HG02588 (cell line): ENCODE data around the gene SHROOM2.
"Not testable (repeated sequence)": the region's sequence is repeated elsewhere in the genome, so short reads cannot be mapped to it uniquely, and the experiment has no call there.

ENCODE experiments used
- ATAC-seq: cut with Tn5 transposase; IDR thresholded peaks from one replicate; pipeline ENCODE4 v1.9.1; 2021; ENCODE audit warnings: mild to moderate bottlenecking, moderate library complexity; ENCODE audit not compliant: unreplicated experiment

Gene SHROOM2

GRCh38 chrX:9829308-9830267 lies 43.4 kb downstream of the SHROOM2 start:
- ATAC-seq = peak; percentile 94

DNA sequence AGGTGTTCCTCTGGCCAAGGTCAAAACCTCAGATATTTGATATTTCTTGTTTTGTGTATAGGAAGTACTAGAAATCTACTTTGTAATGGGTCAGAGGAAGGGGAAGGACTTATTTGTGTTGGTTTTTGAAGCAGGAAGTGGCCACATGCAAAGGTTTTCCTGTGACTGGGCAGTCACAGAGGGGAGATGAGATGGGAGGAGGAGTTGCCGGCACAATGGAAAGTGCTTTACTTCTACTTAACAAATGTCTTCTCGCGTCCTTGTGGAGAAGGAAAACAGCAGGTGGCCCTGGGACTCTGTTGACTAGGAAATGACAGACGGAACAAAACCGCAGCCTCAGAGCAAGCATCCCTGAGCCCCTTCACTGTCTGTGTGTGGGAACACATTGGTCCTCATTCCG lies 46.6 kb downstream of the SHROOM2 start:
- ATAC-seq = no peak

DNA sequence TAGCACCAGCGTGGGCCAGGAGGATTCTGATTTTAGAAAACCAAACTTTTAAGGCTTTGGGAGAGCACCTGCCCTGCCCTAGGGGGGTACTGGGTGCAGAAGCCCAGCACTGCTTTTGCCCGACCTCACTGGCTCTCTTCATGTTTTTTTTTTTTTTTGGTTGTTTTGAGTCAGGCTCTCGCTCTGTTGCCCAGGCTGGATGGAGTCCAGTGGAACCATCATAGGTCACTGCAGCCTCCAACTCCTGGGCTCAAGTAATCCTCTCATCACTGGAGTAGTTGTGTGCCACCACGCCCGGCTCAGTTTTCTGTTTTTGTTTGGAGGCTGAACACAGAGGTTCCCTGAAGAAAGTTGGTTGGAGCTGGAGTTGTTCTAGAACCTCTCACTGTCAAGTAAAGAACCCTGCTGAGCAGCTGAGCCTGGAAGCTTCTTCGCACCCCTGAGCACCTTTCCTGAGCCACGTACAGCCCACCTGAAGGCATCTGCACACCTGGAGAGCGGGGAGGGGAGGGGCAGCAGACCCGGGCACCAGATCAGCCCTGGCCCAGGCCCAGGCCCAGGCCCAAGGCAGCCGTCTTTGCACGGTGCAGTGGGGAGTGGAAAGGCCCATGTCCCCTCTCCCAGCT lies 49.5 kb downstream of the SHROOM2 start:
- ATAC-seq = no peak

DNA sequence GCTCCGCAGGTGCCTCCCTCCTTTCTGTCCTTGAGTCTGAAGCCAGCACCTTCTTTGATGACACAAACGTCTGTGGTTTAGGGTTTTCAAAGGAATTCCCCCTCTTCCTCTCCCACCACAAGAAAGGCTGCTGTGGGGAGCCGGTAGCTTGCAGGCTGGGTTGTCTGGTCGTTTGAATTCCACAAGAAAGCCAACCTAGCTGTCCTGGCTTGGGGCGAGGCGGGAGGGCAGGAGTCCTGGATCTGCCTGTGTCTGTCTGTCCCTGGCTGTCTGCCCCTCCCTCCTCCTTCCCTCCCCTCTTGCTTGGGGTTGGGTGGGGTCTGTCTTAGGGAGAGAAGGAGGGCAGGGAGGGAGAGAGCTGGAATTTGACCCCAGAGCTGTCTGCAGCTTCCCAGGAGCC lies 56.3 kb downstream of the SHROOM2 start:
- no peak for ATAC-seq

DNA sequence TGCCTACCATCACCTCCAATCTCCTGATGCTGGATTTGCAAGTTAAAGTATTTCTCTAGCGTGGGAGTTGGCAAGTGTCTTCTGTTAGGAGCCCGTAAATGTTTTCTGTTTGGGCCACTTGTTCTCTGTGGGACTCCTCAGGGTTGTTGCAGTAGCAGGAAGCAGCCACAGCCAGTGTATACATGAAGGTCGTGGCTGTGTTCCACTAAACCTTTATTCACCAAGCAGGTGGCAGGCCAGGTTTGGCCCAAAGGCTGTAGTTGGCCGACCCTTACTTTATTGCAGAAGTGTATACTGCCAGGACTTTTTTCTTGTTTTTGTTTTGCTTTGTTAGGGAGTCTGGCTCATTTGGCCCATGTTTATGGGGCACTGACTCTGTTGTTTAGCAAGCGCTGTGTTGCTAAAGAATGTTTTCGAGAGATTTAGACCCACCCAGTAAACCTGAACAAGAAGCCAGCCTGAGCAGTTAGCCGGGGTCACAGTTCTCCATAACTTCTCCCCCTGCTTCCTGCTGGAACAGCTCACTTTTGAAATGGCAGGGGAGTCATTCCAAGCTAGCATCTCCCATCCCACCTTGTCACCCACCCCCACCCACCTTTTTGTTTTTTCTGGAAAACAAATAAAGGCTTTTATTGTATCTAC lies 58.8 kb downstream of the SHROOM2 start:
- no peak for ATAC-seq

- no peak for ATAC-seq
Observed at GRCh38 chrX:9845578-9845952, 59.3 kb downstream of the SHROOM2 start.

DNA sequence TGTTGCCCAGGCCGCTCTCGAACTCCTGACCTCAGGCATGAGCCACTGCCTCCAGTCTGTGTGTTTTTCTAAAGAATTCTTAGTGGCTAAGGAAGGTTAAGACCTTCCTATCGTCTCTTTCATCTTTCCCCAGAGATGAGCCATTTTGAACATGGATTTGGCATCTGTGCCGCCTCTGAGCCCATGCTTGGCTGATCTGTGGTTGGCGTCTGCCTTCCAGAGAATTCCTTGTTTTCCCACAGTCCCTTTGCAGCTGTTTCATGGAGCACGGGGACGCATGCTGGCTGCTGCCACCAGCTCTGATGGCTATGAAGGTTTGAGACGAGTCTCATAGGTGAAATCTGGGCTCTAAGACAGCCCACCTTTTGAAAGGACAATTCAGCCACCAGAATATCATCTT lies 60.4 kb downstream of the SHROOM2 start:
- ATAC-seq = no peak

DNA sequence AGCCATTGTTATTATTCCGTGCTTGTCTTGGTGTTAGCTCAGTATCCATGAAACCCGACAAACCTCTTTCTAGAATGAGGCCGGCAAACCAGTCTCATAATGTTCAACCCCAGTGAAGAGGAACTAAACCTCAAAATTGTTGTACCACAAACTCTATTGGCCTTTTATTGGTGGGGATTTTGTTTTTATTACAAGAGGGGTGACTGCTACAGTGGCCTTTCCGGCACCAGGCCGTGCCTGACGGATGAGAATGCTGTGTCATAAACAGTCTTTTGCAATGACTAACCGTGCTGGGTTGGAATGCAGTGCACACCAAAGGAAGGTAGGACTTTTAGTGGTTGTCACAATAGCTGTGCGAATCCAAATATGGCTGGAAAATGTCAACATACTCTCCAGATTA lies 60.8 kb downstream of the SHROOM2 start:
- no peak for ATAC-seq

- no peak for ATAC-seq
Observed at GRCh38 chrX:9848718-9849479, 62.7 kb downstream of the SHROOM2 start.

GRCh38 chrX:9851890-9852289 lies 65.7 kb downstream of the SHROOM2 start:
- no peak for ATAC-seq

DNA sequence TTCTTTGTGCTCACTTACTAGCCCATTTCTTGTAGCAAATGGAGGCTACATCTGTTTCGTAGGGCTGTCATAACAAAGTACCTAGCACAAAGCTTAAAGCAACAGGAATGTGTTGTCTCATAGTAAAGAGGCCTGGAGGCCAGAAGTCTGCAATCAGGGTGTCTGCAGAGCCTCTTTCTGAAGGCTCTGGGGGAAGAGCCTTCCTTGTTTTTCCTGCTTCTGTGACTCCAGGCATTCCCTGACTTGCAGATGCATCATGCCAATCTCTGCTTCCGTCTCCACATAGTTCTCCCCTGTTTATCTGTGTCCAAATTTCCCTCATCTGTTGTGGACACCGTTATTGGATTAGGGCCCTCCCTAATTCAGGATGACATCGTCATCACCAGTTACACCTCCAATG lies 67.1 kb downstream of the SHROOM2 start:
- no peak for ATAC-seq

DNA sequence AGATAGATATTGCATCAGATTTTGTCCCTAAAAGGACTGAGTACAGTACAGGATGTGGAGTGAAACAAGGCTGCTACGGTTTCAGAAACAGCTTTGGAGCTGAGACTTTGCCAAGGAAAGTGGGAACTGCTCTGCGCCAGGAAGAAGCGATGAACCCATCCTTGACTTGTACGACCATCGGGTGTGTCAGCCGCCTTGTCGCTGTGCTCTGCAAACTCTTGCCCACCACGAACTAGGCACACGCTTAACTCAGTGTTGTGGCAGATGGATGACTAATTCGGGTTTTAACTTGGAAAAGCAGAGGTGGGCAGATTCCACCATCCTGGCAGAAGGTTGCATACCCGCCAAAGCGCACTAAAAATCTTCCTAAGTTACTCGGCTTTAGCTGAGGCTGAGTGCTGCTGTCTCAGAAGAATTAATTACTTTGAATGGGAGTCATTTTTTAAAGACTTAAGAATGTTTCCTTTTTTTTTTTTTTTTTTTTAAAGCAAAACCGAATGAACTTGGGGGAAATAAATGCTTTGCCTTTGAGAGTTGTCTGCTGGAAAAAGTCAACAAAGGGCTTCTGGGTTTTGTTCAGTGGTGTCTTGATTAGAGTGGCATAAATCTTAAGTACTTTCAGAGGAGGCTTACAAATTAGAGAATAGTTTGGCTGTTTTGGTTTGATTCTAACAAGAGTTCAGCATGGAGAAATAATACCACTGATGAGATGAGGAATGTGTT lies 69.5 kb downstream of the SHROOM2 start:
- ATAC-seq = no peak

DNA sequence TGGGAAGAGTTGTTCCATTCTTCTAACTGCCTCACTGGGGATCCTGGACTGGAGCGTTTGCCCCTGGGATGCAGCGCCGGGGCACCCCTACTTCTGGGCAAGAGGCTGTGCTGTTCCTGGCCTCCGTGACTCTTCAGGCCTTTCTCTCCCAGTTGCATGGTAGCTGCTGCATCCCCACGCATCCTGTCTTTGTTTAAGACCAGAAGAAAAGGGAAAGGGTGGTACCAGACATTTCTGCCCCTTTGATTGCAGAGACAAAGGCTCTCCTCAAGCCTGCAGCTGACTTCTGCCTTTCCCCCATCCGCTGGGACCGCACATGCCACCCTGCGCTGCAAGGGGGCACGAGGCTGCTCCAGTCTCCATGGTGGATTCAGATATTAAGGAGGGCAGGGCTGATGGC lies 70.4 kb downstream of the SHROOM2 start:
- ATAC-seq = no peak

DNA sequence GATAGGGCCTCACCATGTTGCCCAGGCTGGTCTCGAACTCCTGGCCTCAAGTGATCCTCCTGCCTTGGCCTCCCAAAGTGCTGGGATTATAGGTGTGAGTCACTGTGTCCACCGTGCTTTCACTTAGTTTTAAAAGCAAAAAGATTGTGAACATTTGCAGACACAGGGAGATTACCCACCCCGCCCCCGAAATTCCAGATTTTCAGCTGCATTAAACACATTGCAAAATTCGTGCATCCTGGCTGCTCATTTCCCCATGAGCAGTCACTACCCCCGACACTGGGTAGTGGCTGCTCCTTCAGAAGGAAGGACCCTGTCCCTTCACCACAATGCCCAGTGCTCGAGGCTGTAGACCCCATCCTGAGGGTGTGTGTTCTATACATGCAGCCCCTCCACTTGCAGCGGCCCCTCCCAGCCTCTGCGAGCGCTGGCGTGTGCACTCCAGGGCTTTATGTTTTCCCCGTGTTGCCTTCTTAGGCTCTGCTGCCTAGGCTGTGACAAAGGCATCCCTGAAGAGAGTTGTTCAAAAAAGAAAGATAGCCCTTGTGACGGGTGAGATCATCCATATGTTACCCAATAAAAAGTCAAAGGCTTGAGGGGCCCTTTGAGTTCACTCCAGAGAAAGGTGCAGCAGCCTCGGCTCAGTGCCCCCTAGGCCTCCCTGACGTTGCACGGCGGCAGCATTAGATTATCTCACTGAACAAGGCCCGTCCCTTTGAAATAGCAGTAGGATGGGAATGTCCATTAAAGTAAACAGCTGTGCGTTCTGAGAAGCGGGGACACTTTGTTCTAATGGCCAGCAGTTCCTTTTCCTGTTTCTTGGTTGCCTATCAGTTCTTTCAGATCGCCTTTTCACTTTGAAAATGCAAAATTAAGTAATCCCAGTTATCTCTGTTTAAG lies 71.6 kb downstream of the SHROOM2 start:
- no peak for ATAC-seq

GRCh38 chrX:9858684-9859083 lies 72.5 kb downstream of the SHROOM2 start:
- ATAC-seq = not testable (repeated sequence)

GRCh38 chrX:9859711-9860555 lies 73.7 kb downstream of the SHROOM2 start:
- ATAC-seq = no peak

DNA sequence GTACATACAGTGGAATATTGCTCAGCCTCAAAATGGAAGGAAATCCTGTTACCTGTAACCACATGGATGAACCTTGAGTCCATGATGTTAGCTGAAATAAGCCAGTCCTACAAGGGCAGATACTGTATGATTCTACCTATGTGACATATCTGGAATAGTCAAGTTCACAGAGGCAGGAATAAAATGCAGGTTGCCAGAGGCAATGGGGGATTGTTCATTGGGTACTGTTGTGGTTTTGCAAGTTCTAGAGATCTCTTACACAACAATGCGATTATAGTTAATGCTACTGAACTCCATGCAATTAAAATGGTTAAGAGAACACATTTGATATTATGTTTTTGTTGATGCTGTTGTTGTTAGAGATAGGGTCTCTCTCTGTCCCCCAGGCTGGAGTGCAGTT lies 74.6 kb downstream of the SHROOM2 start:
- ATAC-seq = no peak

DNA sequence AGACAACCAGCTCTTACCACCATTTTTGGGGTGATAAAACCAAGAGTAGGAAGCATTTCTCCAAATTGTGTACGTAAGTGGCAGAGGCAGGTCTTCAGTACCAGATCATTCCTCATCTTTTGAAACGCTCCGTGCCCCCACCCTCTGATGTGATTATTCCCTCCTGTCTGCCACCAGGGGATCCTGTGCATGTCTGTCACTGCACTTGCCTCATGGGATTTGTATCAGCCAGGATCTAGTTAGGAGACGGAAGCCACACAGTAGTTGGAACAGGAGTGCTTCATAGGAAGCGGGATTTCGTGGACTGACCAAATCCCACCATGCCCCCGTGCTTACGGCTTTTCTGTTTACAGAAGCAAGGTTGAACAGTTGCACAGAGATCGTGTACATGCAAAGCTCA lies 75.5 kb downstream of the SHROOM2 start:
- no peak for ATAC-seq

GRCh38 chrX:9862525-9862924 lies 76.3 kb downstream of the SHROOM2 start:
- no peak for ATAC-seq
